Stimulated activated CD4-positive, alpha-beta T cell treated with anti-CD3 and anti-CD28 coated beads, Interleukin-2, amount 100 ng/mL, for 24 hours (primary cell): ENCODE results near the gene POLH.
"Not testable (repeated sequence)": the region's sequence is repeated elsewhere in the genome, so short reads cannot be mapped to it uniquely, and the experiment has no call there.

Source experiments
- DNase-seq, 2 donors: peaks; one replicate each; pipeline ENCODE4 v3.0.0-alpha.2; 2020

The POLH gene

DNA sequence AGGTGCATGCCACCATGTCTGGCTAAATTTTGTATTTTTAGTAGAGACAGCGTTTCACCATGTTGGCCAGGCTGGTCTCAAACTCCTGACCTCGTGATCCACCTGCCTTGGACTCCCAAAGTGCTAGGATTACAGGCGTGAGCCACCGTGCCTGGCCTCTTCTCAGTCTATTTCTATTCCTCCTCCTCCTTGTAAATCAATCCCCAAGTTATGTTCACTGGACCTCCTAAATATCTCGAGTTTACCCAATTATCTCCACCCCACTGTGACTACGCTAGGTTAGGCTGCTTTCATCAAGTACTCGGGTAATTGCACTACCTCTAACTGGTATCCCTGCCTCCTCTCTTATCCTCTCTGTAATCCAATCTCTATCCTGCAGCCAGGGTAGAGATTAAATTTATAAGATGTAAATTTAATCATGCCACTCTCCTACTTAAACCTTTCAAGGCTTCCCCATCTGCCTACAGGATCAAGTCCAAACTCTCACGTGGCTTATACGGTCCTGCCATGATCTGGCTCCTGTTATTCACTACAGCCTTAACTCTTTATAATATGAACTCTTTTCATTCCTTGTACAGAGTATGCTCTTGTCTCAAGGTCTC lies 58.8 kb downstream of the POLH start:
- no peak for DNase-seq

DNA sequence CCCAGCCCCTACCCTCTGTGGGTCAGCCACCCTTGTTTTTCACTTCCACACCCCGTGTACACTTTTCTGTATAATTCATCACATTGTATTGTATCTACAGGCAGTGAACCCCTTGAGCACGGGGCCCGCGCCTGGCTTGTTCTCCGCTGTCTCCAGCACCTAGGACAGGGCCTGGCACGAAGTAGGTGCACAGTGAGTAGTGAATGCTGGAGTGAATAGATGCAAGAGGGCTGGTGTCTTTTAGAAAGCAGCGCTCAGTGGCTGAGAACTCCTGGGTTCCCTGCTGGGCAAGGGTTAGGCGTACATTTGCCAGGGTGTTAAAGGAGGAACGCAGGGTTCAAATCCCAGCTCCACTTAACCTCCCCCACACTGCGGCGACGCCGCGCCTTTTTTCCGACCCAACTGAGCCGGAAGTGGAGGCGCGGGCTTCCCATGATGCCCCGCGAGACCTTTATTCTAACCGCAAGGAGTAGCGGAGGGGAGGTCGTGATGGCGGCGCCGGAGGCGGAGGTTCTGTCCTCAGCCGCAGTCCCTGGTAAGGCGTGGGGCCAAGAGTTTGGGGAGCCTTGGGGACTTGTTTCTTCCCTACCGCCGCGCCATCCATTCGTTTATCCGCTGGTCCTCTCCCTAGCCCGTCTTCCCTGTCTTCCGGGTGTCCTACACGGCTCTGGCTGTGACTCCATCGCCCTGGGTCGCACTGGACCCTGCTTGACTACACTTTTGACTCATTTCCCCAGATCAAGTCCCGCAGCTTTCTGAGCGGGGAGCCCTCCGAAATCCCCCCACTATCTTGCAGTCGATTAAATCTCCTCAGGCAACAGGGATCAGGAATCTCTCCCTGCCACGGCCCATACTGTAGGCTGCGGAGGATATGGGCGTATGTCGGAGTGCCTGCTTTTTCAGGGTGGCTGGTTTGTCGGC lies 59.7 kb downstream of the POLH start, which contains the start of gene MAD2L1BP:
MAD2L1BP (plus strand) TSS at position 454 of the 921 bp plus-strand sequence; CDS start at position 490, 36 bp downstream.
- peak; percentile 89 to 90 for DNase-seq

DNA sequence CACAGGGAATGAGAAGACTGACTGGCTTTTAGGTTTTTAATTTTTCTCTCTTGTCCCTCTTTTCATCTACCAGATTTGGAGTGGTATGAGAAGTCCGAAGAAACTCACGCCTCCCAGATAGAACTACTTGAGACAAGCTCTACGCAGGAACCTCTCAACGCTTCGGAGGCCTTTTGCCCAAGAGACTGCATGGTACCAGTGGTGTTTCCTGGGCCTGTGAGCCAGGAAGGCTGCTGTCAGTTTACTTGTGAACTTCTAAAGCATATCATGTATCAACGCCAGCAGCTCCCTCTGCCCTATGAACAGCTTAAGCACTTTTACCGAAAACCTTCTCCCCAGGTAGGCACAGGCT lies 60.3 kb downstream of the POLH start:
- DNase-seq = no peak

DNA sequence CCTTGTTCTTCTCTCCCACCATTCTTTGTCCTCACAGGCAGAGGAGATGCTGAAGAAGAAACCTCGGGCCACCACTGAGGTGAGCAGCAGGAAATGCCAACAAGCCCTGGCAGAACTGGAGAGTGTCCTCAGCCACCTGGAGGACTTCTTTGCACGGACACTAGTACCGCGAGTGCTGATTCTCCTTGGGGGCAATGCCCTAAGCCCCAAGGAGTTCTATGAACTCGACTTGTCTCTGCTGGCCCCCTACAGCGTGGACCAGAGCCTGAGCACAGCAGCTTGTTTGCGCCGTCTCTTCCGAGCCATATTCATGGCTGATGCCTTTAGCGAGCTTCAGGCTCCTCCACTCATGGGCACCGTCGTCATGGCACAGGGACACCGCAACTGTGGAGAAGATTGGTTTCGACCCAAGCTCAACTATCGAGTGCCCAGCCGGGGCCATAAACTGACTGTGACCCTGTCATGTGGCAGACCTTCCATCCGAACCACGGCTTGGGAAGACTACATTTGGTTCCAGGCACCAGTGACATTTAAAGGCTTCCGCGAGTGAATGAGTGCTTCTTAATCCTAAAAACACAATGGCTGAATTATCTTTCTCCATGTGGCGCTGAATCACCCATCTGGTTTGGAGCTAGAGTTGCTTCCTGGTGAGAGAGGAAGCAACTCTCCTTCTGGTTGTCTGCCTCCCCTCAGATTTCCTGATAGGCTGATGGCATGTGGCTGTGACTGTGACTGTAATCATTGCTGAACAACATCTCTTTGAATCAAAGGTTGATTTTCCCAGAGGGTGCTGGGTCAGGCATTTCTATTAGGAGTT lies 64.2 kb downstream of the POLH start:
- no peak for DNase-seq

DNA sequence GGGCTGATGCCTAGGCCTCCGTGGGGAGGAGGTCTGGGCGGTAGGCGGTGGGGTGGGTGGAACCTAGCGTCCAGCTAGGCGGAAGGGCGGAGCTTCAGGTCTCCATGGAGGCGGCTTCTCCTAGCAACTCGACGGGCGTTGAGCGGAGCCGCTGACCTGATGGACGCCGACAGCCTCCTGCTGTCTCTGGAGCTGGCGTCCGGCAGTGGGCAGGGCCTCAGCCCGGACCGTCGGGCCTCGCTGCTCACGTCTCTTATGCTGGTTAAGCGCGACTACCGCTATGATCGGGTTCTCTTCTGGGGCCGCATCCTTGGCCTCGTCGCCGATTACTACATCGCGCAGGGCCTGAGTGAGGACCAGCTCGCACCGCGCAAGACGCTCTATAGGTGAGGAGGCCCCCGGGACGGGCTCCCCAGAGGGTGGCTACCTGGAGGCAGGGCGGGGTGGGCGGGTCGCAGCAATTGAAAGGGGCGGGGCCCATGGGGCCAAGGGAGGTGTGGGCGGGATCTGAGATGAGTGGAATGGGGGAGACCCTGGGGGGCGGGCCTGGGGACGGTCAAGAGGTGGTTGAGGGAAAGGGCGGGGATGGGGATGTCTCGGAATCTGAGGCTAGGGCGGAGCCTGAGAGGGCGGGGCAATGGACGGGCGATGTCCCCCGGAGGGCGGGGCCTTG lies 69.1 kb downstream of the POLH start, which contains the start of gene RSPH9:
RSPH9 (plus strand) TSS at position 97 of the 673 bp plus-strand sequence; CDS start at position 160, 63 bp downstream.
- DNase-seq = peak; percentile 65 to 77

DNA sequence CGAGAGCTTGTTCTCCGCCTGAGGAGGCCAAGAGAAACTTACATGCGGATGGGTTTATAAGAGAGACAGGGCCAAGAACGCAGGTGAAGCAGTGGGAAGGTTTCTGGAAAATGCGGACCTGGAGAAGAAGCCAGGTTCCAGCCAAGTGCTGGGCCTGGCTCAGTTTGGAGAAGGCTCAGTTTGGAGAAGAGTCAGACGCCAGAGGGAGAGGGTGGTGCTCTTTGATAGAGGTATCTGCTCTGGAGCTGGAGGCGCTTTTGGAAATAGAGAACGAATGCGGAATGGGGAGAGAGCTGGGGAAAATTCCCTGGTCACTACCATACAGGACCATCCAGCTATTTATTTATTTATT lies 69.6 kb downstream of the POLH start:
- DNase-seq = no peak

DNA sequence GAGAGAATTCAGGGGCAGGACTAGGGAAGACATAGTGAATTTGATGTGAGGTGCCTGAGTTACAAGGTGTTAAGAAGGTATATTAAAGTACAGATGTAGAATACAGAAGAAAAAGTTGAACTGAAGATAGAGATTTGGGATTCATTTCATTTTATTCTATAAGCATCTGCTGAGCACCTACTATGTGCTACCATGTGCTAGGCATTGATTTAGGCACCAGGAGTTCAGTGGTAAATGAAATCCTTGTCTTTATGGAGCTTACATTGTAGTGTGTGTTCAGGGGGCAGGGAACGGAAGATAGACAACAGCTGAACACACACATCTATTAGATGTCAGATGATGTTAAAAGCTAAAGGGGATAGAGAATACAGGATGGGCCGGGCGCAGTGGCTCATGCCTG lies 71.6 kb downstream of the POLH start:
- no peak for DNase-seq

DNA sequence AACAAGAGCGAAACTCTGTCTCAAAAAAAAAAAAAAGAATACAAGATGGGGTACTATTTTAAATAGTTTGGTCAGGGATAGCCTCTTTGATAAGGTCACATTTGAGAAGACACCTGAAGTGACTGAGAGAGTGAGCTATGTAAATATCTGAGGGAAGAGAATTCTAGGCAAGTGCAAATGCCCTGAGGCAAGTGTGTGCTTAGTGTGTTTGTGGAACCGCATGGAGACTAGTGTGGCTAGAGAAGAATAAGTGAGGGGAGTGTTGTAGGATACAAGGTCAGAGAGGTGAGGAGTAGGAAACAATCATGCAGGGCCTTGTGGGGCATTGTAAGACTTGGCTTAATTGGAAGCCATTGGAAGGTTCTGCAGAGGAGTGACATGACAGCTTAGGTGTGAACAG lies 72.3 kb downstream of the POLH start:
- no peak for DNase-seq

DNA sequence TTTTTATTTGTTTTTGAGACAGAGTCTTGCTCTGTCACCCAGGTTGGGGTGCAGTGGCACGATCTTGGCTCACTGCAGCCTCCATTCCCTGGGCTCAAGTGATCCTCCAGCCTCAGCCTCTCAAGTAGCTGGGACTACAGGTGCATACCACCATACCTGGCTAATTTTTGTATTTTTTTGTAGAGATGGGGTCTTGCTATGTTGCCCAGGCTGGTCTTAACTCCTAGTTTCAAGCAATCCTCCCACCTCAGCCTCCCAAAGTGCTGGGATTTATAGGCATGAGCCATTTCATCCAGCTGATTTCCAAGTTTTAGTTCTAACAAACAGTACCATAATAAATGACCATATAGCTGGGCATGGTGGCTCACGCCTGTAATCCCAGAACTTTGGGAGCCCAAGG lies 76.8 kb downstream of the POLH start:
- DNase-seq = not testable (repeated sequence)

DNA sequence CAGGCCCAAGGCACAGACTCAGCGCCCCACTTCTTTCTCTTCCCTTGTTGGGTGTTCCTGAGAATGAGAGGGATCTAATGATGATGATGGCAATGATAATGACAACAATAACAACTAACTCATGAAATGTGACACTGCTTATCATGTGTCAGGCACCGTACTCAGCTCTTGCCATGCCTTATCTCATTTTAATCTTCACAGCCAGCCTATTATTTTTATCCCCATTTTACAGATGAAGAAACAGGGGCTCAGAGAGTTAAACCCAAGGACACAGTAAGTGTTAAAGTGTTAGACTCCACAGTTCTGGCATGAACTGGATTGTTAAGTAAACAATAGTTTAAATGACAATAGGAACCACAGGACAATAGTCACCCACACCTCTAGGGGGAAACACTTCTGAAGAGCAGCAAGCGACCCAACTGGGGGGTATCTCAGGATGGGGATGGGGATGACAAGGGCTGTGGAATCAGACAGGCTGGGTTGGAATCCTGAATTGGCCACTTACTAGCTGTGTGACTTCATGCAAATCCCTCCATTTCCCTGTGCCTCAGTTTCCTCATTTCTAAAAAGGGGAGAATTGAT lies 81.3 kb downstream of the POLH start:
- no peak for DNase-seq

DNA sequence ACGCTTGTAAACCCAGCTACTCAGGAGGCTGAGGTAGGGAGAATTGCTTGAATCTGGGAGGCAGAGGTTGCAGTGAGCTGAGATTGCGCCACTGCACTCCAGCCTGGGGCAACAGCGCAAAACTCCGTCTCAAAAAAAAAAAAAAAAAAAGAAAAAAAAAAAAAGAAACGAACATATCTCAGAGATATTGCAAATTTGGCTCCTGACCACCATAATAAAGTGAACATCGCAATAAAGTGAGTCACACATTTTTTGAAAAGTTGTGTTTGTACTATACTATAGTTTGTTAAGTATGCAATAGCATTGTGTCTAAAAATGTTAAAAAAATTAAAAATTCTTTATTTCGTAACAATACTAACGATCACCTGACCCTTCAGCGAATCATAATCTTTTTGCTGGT lies 82.2 kb downstream of the POLH start:
- no peak for DNase-seq

DNA sequence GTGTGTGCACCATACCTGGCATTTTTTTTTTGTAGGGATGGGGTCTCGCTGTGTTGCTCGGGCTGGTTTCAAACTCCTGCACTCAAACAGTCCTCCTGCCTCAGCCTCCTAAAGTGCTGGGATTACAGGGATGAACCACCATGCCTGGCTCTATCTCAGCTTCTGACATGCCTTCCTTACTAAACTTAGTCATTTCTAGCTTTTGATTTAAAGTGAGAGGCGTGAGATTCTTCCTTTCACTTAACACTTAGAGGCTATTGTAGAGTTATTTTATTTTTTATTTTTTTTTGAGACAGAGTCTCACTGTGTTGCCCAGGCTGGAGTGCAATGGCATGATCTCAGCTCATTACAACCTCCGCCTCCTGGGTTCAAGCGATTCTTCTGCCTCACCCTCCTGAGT lies 87.0 kb downstream of the POLH start:
- DNase-seq = not testable (repeated sequence)
